HUES6 (cell line): ENCODE measurements around the gene SLC35D1.

Experiments
- H3K27ac ChIP-seq: 2 replicates; pipeline ENCODE4 v1.7.0; 2013; ENCODE audit warnings: low read depth, mild to moderate bottlenecking, low read length, inconsistent platforms
- H3K27me3 ChIP-seq: 2 replicates; pipeline ENCODE4 v1.6.1; 2013; ENCODE audit warnings: low read length; ENCODE audit not compliant: control insufficient read depth, insufficient read depth
- H3K36me3 ChIP-seq: 2 replicates; pipeline ENCODE4 v1.6.1; 2013; ENCODE audit warnings: low read length; ENCODE audit not compliant: control insufficient read depth, insufficient read depth
- H3K4me1 ChIP-seq: 2 replicates; pipeline ENCODE4 v1.6.1; 2013; ENCODE audit warnings: low read length; ENCODE audit not compliant: control insufficient read depth, insufficient read depth
- H3K4me3 ChIP-seq: 2 replicates; pipeline ENCODE4 v1.5.1; 2013; ENCODE audit warnings: low read depth, low read length
- H3K9ac ChIP-seq: one replicate; pipeline ENCODE4 v1.6.1; 2013; ENCODE audit warnings: mild to moderate bottlenecking, low read length
- H3K9me3 ChIP-seq: 2 replicates; pipeline ENCODE4 v1.6.1; 2013; ENCODE audit warnings: low read depth, low read length; ENCODE audit not compliant: control insufficient read depth, insufficient read depth

SLC35D1 gene

DNA sequence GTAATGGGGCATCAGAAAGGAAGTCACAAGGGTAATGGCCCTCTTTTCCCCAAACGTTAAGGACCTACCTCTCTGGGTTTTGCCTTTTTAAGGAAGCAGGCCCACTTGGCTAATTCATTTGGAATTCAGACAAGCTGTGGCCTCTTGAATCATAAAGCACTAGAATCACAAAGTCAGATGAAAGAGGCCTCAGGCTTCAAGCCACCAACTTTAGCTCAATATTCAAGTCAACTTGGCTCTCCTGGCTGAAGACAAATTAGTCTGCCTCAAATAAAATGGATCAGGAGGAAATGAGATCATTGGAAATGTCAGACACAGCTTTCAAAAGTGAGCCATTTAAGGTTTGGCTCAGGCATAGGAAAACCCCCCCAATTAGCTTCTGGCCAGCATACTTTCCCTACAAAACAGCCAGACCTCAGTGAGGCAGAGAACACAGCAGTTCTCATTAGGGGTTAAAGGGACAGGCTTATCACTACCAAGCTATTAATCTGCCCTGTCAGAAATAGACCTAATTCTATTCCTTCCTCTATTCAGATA is 34.3 kb downstream of the SLC35D1 start:
- Histone ChIP-seq H3K9me3 (no peaks in the 10 kb centered on the region), H3K27me3 (no peaks in the 10 kb centered on the region; the same call in 1 of the 2 replicates), H3K9ac (peak overlapping the region; percentile 76), H3K27ac (peak overlapping the region; percentile 65; the same call in 1 of the 2 replicates), H3K4me1 (peaks cover 52% of the 10 kb centered on the region), H3K4me3 (peak overlapping the region; percentile 5; the same call in 1 of the 2 replicates), H3K36me3 (no peaks in the 10 kb centered on the region; the same call in 1 of the 2 replicates)

- Histone ChIP-seq H3K9ac (peak overlapping the region; percentile 76), H3K27ac (peak overlapping the region; percentile 65; the same call in 1 of the 2 replicates), H3K4me1 (peaks cover 52% of the 10 kb centered on the region), H3K27me3 (no peaks in the 10 kb centered on the region; the same call in 1 of the 2 replicates), H3K9me3 (no peaks in the 10 kb centered on the region), H3K36me3 (no peaks in the 10 kb centered on the region; the same call in 1 of the 2 replicates), H3K4me3 (peak overlapping the region; percentile 5; the same call in 1 of the 2 replicates)
Observed at GRCh38 chr1:67019121-67019520, 34.8 kb downstream of the SLC35D1 start.

DNA sequence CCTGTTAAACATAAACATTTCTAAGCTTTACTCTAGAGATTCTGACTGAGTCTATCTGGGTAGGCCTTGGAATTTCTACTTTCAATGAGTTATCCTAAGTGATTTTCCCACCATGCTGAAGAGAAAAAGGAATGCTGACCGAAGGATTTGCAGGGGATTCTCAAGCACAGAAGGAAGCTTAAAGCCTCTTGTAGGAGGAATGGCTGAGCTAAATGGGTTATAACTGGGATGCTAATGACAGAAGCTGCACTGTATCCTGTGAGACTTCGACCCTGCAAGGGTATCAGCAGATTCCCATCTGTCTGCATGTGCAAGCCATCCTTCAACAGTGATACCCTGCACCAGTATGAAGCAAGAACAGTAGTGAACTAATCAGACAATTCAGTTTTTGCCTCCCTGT is 35.4 kb downstream of the SLC35D1 start:
- no peaks in the 10 kb centered on the region; the same call in 1 of the 2 replicates for H3K36me3 ChIP-seq
- H3K9me3 ChIP-seq, result no peaks in the 10 kb centered on the region
- peaks cover 52% of the 10 kb centered on the region for H3K4me1 ChIP-seq
- peak overlapping the region; percentile 76 for H3K9ac ChIP-seq
- H3K27me3 ChIP-seq, result no peaks in the 10 kb centered on the region; the same call in 1 of the 2 replicates
- H3K4me3 ChIP-seq, result peak overlapping the region; percentile 5; the same call in 1 of the 2 replicates
- H3K27ac ChIP-seq, result peak overlapping the region; percentile 65; the same call in 1 of the 2 replicates

GRCh38 chr1:67013573-67013972 is 40.4 kb downstream of the SLC35D1 start:
- no peak overlapping the region for H3K27ac ChIP-seq
- peaks cover 10% of the 10 kb centered on the region for H3K4me1 ChIP-seq
- H3K4me3 ChIP-seq, result no peak overlapping the region
- H3K9me3 ChIP-seq, result no peaks in the 10 kb centered on the region
- H3K36me3 ChIP-seq, result peaks cover 5% of the 10 kb centered on the region; the same call in 1 of the 2 replicates
- no peaks in the 10 kb centered on the region for H3K27me3 ChIP-seq
- no peak overlapping the region for H3K9ac ChIP-seq

GRCh38 chr1:67009792-67010191 is 44.2 kb downstream of the SLC35D1 start:
- no peaks in the 10 kb centered on the region for H3K27me3 ChIP-seq
- no peak overlapping the region for H3K27ac ChIP-seq
- H3K4me3 ChIP-seq, result no peak overlapping the region
- H3K9me3 ChIP-seq, result no peaks in the 10 kb centered on the region
- H3K4me1 ChIP-seq, result no peaks in the 10 kb centered on the region
- H3K36me3 ChIP-seq, result peaks cover 5% of the 10 kb centered on the region; the same call in 1 of the 2 replicates
- no peak overlapping the region for H3K9ac ChIP-seq

GRCh38 chr1:67005068-67005467 is 48.9 kb downstream of the SLC35D1 start:
- Histone ChIP-seq H3K36me3 (peaks cover 9% of the 10 kb centered on the region), H3K4me3 (no peak overlapping the region), H3K4me1 (no peaks in the 10 kb centered on the region), H3K9me3 (no peaks in the 10 kb centered on the region), H3K27ac (no peak overlapping the region), H3K9ac (no peak overlapping the region), H3K27me3 (no peaks in the 10 kb centered on the region)

DNA sequence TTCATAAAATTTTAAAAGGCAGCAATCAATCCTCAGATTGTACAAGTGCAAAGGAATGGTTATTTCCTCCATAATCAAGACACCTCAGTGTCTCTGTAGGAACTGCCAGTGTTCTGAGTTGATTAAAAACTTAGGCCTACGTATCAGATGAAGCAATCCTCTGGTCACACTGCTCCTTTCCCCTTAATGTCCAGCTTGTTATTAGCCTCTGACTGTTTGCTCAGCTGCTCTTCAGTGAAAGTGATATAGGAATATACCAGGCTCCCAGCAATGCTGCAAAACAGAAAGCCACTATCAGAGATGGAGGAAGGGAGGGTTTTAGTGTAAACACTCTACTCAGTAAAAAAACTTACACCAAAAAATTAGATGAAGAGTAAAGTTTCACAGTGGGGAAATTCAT is 49.8 kb downstream of the SLC35D1 start:
- no peak overlapping the region for H3K4me3 ChIP-seq
- H3K27ac ChIP-seq, result no peak overlapping the region
- no peaks in the 10 kb centered on the region for H3K4me1 ChIP-seq
- H3K9ac ChIP-seq, result no peak overlapping the region
- H3K9me3 ChIP-seq, result no peaks in the 10 kb centered on the region
- H3K27me3 ChIP-seq, result no peaks in the 10 kb centered on the region
- H3K36me3 ChIP-seq, result peaks cover 5% of the 10 kb centered on the region; the same call in 1 of the 2 replicates

GRCh38 chr1:67001682-67002425 is 52.1 kb downstream of the SLC35D1 start:
- H3K4me1 ChIP-seq, result no peaks in the 10 kb centered on the region
- no peak overlapping the region for H3K27ac ChIP-seq
- no peaks in the 10 kb centered on the region for H3K9me3 ChIP-seq
- H3K9ac ChIP-seq, result no peak overlapping the region
- peaks cover 5% of the 10 kb centered on the region; the same call in 1 of the 2 replicates for H3K36me3 ChIP-seq
- H3K4me3 ChIP-seq, result no peak overlapping the region
- no peaks in the 10 kb centered on the region for H3K27me3 ChIP-seq

GRCh38 chr1:66999640-67000400 is 54.1 kb downstream of the SLC35D1 start:
- Histone ChIP-seq H3K9me3 (no peaks in the 10 kb centered on the region), H3K9ac (no peak overlapping the region), H3K4me1 (no peaks in the 10 kb centered on the region), H3K36me3 (peaks cover 5% of the 10 kb centered on the region; the same call in 1 of the 2 replicates), H3K4me3 (no peak overlapping the region), H3K27me3 (no peaks in the 10 kb centered on the region), H3K27ac (no peak overlapping the region)

GRCh38 chr1:66998972-66999371 is 55.0 kb downstream of the SLC35D1 start:
- Histone ChIP-seq H3K4me3 (no peak overlapping the region), H3K27ac (no peak overlapping the region), H3K4me1 (no peaks in the 10 kb centered on the region), H3K36me3 (0 out of 2 replicates have a peak, but pooled peaks cover 3% of the 10 kb centered on the region), H3K27me3 (no peaks in the 10 kb centered on the region), H3K9ac (no peak overlapping the region), H3K9me3 (no peaks in the 10 kb centered on the region)
